ENCODE results near the gene UBE2J1. TPM values are rescaled to one million over a fixed set of nuclear protein-coding genes. Genes with fewer than 3 reads are reported as not detected.

The UBE2J1 gene
- total RNA-seq, 6 donors from 2014 or later, result 16.5 to 55.5 (median 37.4) TPM

GRCh38 chr6:89368107-89368506 is 15.6 kb upstream of the UBE2J1 start:
- Histone ChIP-seq H3K4me1 (peaks cover 8 to 20% (median 14%) of the 10 kb centered on the region in 4 donors), H3K27ac (no peak overlapping the region), H3K36me3 (no peaks in the 10 kb centered on the region), H3K27me3 (no peaks in the 10 kb centered on the region), H3K9me3 (no peaks in the 10 kb centered on the region), H3K4me3 (no peak overlapping the region)
- 37% methylated on average over 6 of the region's 6 CpGs for WGBS, 2 donors
- ATAC-seq (ENCODE audit: low FRiP score in 2 of 2) (peak; percentile 75 to 88), DNase-seq (peak in 1 of 2 donors; percentile 49)
- no peak for TF ChIP-seq POLR2AphosphoS5 (IDR thresholded peaks at IDR 0.05)
- peak; percentile 33 to 68 (median 55) for TF ChIP-seq CTCF (IDR thresholded peaks at IDR 0.05)

- no peak overlapping the region for H3K4me3 ChIP-seq
- no peak for DNase-seq
- ATAC-seq (ENCODE audit: low FRiP score in 2 of 2), result no peak
- H3K4me1 ChIP-seq, result peaks cover 0 to 11% (median 5%) of the 10 kb centered on the region in 4 donors
- TF ChIP-seq EP300 (IDR thresholded peaks at IDR 0.05) (no peak), CTCF (IDR thresholded peaks at IDR 0.05) (no peak), POLR2A (IDR thresholded peaks at IDR 0.05) (no peak), POLR2AphosphoS5 (IDR thresholded peaks at IDR 0.05) (no peak)
- H3K27me3 ChIP-seq, result no peaks in the 10 kb centered on the region
- H3K27ac ChIP-seq, result no peak overlapping the region
- no peaks in the 10 kb centered on the region for H3K9me3 ChIP-seq
- H3K36me3 ChIP-seq, result no peaks in the 10 kb centered on the region
Observed at GRCh38 chr6:89364586-89364985, 12.1 kb upstream of the UBE2J1 start.

GRCh38 chr6:89361171-89361570 is 8.6 kb upstream of the UBE2J1 start:
- DNase-seq, result no peak
- Histone ChIP-seq H3K27me3 (no peaks in the 10 kb centered on the region), H3K27ac (no peak overlapping the region), H3K4me1 (peaks cover 0 to 4% (median 0%) of the 10 kb centered on the region in 4 donors), H3K36me3 (no peaks in the 10 kb centered on the region), H3K4me3 (no peak overlapping the region), H3K9me3 (no peaks in the 10 kb centered on the region)
- 43 to 71% methylated on average over 2 of the region's 2 CpGs for WGBS, 2 donors
- no peak for ATAC-seq (ENCODE audit: low FRiP score in 2 of 2)
- TF ChIP-seq POLR2A (IDR thresholded peaks at IDR 0.05), result no peak
- no peak for TF ChIP-seq CTCF (IDR thresholded peaks at IDR 0.05)
- no peak for TF ChIP-seq EP300 (IDR thresholded peaks at IDR 0.05)
- no peak for TF ChIP-seq POLR2AphosphoS5 (IDR thresholded peaks at IDR 0.05)

- Histone ChIP-seq H3K4me1 (peaks cover 0 to 4% (median 0%) of the 10 kb centered on the region in 4 donors), H3K4me3 (no peak overlapping the region), H3K27me3 (no peaks in the 10 kb centered on the region), H3K27ac (no peak overlapping the region), H3K9me3 (no peaks in the 10 kb centered on the region), H3K36me3 (no peaks in the 10 kb centered on the region)
- DNase-seq (no peak), ATAC-seq (ENCODE audit: low FRiP score in 2 of 2) (no peak)
- no peak for TF ChIP-seq EP300 (IDR thresholded peaks at IDR 0.05)
- no peak for TF ChIP-seq POLR2A (IDR thresholded peaks at IDR 0.05)
- no peak for TF ChIP-seq POLR2AphosphoS5 (IDR thresholded peaks at IDR 0.05)
- TF ChIP-seq CTCF (IDR thresholded peaks at IDR 0.05), result no peak
- WGBS, 2 donors, result 93 to 96% methylated on average over 2 of the region's 2 CpGs
Observed at GRCh38 chr6:89360415-89360999, 8.0 kb upstream of the UBE2J1 start.

- 5 to 11% methylated on average over 1 of the region's 1 CpG for WGBS, 2 donors
- H3K27me3 ChIP-seq, result no peaks in the 10 kb centered on the region
- H3K27ac ChIP-seq, result no peak overlapping the region
- H3K9me3 ChIP-seq, result no peaks in the 10 kb centered on the region
- DNase-seq, result no peak
- H3K4me3 ChIP-seq, result no peak overlapping the region
- H3K4me1 ChIP-seq, result no peaks in the 10 kb centered on the region
- no peak for ATAC-seq (ENCODE audit: low FRiP score in 2 of 2)
- no peaks in the 10 kb centered on the region for H3K36me3 ChIP-seq
- TF ChIP-seq CTCF (IDR thresholded peaks at IDR 0.05) (no peak), POLR2A (IDR thresholded peaks at IDR 0.05) (no peak), POLR2AphosphoS5 (IDR thresholded peaks at IDR 0.05) (no peak), EP300 (IDR thresholded peaks at IDR 0.05) (no peak)
Observed at GRCh38 chr6:89359561-89359960, 7.0 kb upstream of the UBE2J1 start.

All from upper lobe of left lung (tissue), 6 donors.